Keratinocyte (primary cell): ENCODE measurements around the gene SLC27A4. TPM values are rescaled to one million over a fixed set of nuclear protein-coding genes. Genes with fewer than 3 reads are reported as not detected.
A peak's percentile ranks its signal among the peaks of the same experiment; 100 is the strongest.

Experiments
- DNase-seq: peaks from one replicate; pipeline ENCODE4 v3.0.0-alpha.2; 2011; ENCODE audit warnings: low read depth, missing footprints, low spot score
- FAIRE-seq: peaks from 2 replicates; lab custom pipeline; 2011; peaks lifted over from hg19 to GRCh38; lab: Jason Lieb, UNC
- H2AFZ ChIP-seq: 2 replicates; pipeline ENCODE4 v1.6.0; 2012; ENCODE audit warnings: low read length, control low read depth, inconsistent platforms; ENCODE audit not compliant: control insufficient read depth
- H3K27ac ChIP-seq: 2 replicates; pipeline ENCODE4 v1.5.1; 2011; ENCODE audit warnings: low read length; ENCODE audit not compliant: control insufficient read depth, insufficient read depth
- H3K27me3 ChIP-seq: 3 replicates; pipeline ENCODE4 v1.6.0; 2011; ENCODE audit warnings: low read length; ENCODE audit not compliant: control insufficient read depth, insufficient read depth; ENCODE audit errors: extremely low read depth
- H3K36me3 ChIP-seq, 2 experiments: 2 replicates in 1 of 2; 3 replicates in 1 of 2; pipeline ENCODE4 v1.5.1; 2011; ENCODE audit warnings: low read length in 2 of 2, mild to moderate bottlenecking in 1 of 2; ENCODE audit not compliant: control insufficient read depth in 2 of 2, insufficient read depth in 2 of 2; ENCODE audit errors: extremely low read depth in 1 of 2
- H3K4me1 ChIP-seq: 3 replicates; pipeline ENCODE4 v1.5.1; 2011; ENCODE audit warnings: low read length; ENCODE audit not compliant: control insufficient read depth, insufficient read depth; ENCODE audit errors: extremely low read depth
- H3K4me2 ChIP-seq: 3 replicates; pipeline ENCODE4 v1.6.0; 2011; ENCODE audit warnings: low read depth, low read length; ENCODE audit not compliant: control insufficient read depth, insufficient read depth; ENCODE audit errors: extremely low read depth
- H3K4me3 ChIP-seq, 3 experiments: fragments of 200-600 bp in 1 of 3; sonication (generic) in 1 of 3; 2 replicates in 2 of 3; 3 replicates in 1 of 3; pipeline ENCODE4 v1.5.1; 2011 to 2016; ENCODE audit warnings: low read length in 3 of 3, mild to moderate bottlenecking in 3 of 3, control low read depth in 2 of 3, inconsistent platforms in 1 of 3, low read depth in 1 of 3, mixed read lengths in 1 of 3, mixed run types in 1 of 3, moderate library complexity in 1 of 3; ENCODE audit not compliant: control insufficient read depth in 2 of 3, insufficient read depth in 2 of 3; ENCODE audit errors: extremely low read depth in 1 of 3
- H3K79me2 ChIP-seq: 2 replicates; pipeline ENCODE4 v1.6.0; 2012; ENCODE audit warnings: low read length; ENCODE audit not compliant: control insufficient read depth, insufficient read depth
- H3K9ac ChIP-seq: 3 replicates; pipeline ENCODE4 v1.6.0; 2011; ENCODE audit warnings: low read length; ENCODE audit not compliant: control insufficient read depth, insufficient read depth; ENCODE audit errors: extremely low read depth
- H3K9me1 ChIP-seq: 3 replicates; pipeline ENCODE4 v1.6.0; 2011; ENCODE audit warnings: low read length; ENCODE audit not compliant: control insufficient read depth, insufficient read depth; ENCODE audit errors: extremely low read depth
- H3K9me3 ChIP-seq: 2 replicates; pipeline ENCODE4 v1.5.1; 2012; ENCODE audit warnings: low read depth, low read length; ENCODE audit not compliant: control insufficient read depth
- H4K20me1 ChIP-seq: 3 replicates; pipeline ENCODE4 v1.6.0; 2011; ENCODE audit warnings: low read length; ENCODE audit not compliant: control insufficient read depth, insufficient read depth; ENCODE audit errors: extremely low read depth
- CTCF ChIP-seq, 3 experiments: IDR thresholded peaks in 1 of 3; conservative IDR thresholded peaks in 1 of 3; optimal IDR thresholded peaks in 1 of 3; 2 replicates in 2 of 3; 3 replicates in 1 of 3; pipeline versions ENCODE3 to v1.5.1; 2011; ENCODE audit warnings: low read length in 3 of 3, mild to moderate bottlenecking in 3 of 3, moderate library complexity in 2 of 3, control low read depth in 1 of 3, inconsistent platforms in 1 of 3; ENCODE audit not compliant: insufficient read depth in 2 of 3; ENCODE audit errors: extremely low read depth in 1 of 3
- EZH2 ChIP-seq: IDR thresholded peaks from one replicate; pipeline ENCODE4 v1.6.1; 2012; ENCODE audit warnings: inconsistent platforms, mild to moderate bottlenecking, low read length, moderate library complexity
- dilution Hi-C: fragments of 300-500 bp; cut with MboI; formaldehyde crosslinking; loops from one replicate; pipeline ENCODE4 v1.7.0; 2020; ENCODE audit warnings: low sequenced_read_pairs; ENCODE audit not compliant: extremely low pct_ligation_motif_present
- polyA plus RNA-seq, 5 experiments: library from polyadenylated mRNA; depleted of rRNA in 3 of 5; stranded (reverse) in 3 of 5; stranded (forward) in 1 of 5; unstranded in 1 of 5; fragments of >200 nt; gene quantifications; 1 replicate in 1 of 5; 2 replicates in 3 of 5; 3 replicates in 1 of 5; pipeline versions ENCODE4 v1.2.1 to v1.2.3, GENCODE V29; 2011 to 2012; ENCODE audit warnings: missing spikeins in 2 of 5, low read depth in 1 of 5, low replicate concordance in 1 of 5

Gene SLC27A4
- polyA plus RNA-seq, 1 donor (not counting 4 experiments of a cell fraction or from before 2014, with no cell fraction given) = 17.3 TPM

GRCh38 chr9:128365525-128365924, 25.2 kb downstream of the SLC27A4 start:
- DNase-seq (no peak), FAIRE-seq (no peak)
- H3K9me1 ChIP-seq = no peaks in the 10 kb centered on the region
- H3K9me3 ChIP-seq = no peaks in the 10 kb centered on the region
- no peaks in the 10 kb centered on the region for H3K36me3 ChIP-seq
- no peak overlapping the region for H3K9ac ChIP-seq
- H3K79me2 ChIP-seq = no peaks in the 10 kb centered on the region
- H3K4me2 ChIP-seq = peak overlapping the region; percentile 85
- no peaks in the 10 kb centered on the region for H4K20me1 ChIP-seq
- no peak overlapping the region for H2AFZ ChIP-seq
- H3K27me3 ChIP-seq = no peaks in the 10 kb centered on the region
- no peak overlapping the region for H3K4me3 ChIP-seq
- dilution Hi-C loops = no loop called here
- H3K27ac ChIP-seq = no peak overlapping the region
- TF ChIP-seq EZH2 (no peak), CTCF (optimal IDR thresholded peaks at IDR 0.05 in 1 of 3, IDR thresholded peaks at IDR 0.05 in 1 of 3, conservative IDR thresholded peaks at IDR 0.05 in 1 of 3; ENCODE audit: extremely low read depth in 1 of 3, insufficient read depth in 2 of 3, low read length in 3 of 3) (no peak)
- peaks cover 23% of the 10 kb centered on the region for H3K4me1 ChIP-seq

GRCh38 chr9:128369024-128369706, 28.8 kb downstream of the SLC27A4 start:
- H2AFZ ChIP-seq = no peak overlapping the region
- FAIRE-seq (no peak), DNase-seq (no peak)
- TF ChIP-seq CTCF (optimal IDR thresholded peaks at IDR 0.05 in 1 of 3, IDR thresholded peaks at IDR 0.05 in 1 of 3, conservative IDR thresholded peaks at IDR 0.05 in 1 of 3; ENCODE audit: extremely low read depth in 1 of 3, insufficient read depth in 2 of 3, low read length in 3 of 3) (no peak), EZH2 (no peak)
- H3K9me1 ChIP-seq = peaks cover 2% of the 10 kb centered on the region
- no peak overlapping the region for H3K4me3 ChIP-seq
- no peak overlapping the region for H3K27ac ChIP-seq
- dilution Hi-C loops = no loop called here
- peaks cover 29% of the 10 kb centered on the region for H3K79me2 ChIP-seq
- no peaks in the 10 kb centered on the region for H3K27me3 ChIP-seq
- H4K20me1 ChIP-seq = no peaks in the 10 kb centered on the region
- peaks cover 0 to under 1% of the 10 kb centered on the region in 2 experiments for H3K36me3 ChIP-seq
- H3K4me1 ChIP-seq = peaks cover 21% of the 10 kb centered on the region
- H3K9ac ChIP-seq = no peak overlapping the region
- H3K9me3 ChIP-seq = no peaks in the 10 kb centered on the region
- no peak overlapping the region for H3K4me2 ChIP-seq
